Measurements from ENCODE around the gene MAP4K3. TPM values are rescaled to one million over a fixed set of nuclear protein-coding genes. Genes with fewer than 3 reads are reported as not detected.
"Not testable (repeated sequence)": the region's sequence is repeated elsewhere in the genome, so short reads cannot be mapped to it uniquely, and the experiment has no call there.

MAP4K3 gene
- total RNA-seq, 6 experiments from 2014 or later: 28.7 to 34.4 (median 30.7) TPM

- peaks cover 30% of the 10 kb centered on the region for H3K4me1 Mint-ChIP-seq (ENCODE audit: low read depth)
- H3K36me3 Mint-ChIP-seq (ENCODE audit: low read depth): peaks cover 68% of the 10 kb centered on the region
- no peaks in the 10 kb centered on the region for H3K9me3 Mint-ChIP-seq
These were observed 68.2 kb downstream of the MAP4K3 start for GRCh38 chr2:39368846-39369245.

GRCh38 chr2:39368376-39368775 lies 68.7 kb downstream of the MAP4K3 start:
- TF ChIP-seq, protein P1, sequence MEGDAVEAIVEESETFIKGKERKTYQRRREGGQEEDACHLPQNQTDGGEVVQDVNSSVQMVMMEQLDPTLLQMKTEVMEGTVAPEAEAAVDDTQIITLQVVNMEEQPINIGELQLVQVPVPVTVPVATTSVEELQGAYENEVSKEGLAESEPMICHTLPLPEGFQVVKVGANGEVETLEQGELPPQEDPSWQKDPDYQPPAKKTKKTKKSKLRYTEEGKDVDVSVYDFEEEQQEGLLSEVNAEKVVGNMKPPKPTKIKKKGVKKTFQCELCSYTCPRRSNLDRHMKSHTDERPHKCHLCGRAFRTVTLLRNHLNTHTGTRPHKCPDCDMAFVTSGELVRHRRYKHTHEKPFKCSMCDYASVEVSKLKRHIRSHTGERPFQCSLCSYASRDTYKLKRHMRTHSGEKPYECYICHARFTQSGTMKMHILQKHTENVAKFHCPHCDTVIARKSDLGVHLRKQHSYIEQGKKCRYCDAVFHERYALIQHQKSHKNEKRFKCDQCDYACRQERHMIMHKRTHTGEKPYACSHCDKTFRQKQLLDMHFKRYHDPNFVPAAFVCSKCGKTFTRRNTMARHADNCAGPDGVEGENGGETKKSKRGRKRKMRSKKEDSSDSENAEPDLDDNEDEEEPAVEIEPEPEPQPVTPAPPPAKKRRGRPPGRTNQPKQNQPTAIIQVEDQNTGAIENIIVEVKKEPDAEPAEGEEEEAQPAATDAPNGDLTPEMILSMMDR (IDR thresholded peaks at IDR 0.05): no peak
- no peak for DNase-seq
- Mint-ChIP-seq H3K4me3 (no peak overlapping the region), H3K36me3 (ENCODE audit: low read depth) (peaks cover 67% of the 10 kb centered on the region), H3K9me3 (no peaks in the 10 kb centered on the region), H3K27ac (no peak overlapping the region), H3K27me3 (ENCODE audit: insufficient read depth) (no peaks in the 10 kb centered on the region; the same call in 1 of the 2 replicates), H3K4me1 (ENCODE audit: low read depth) (peaks cover 30% of the 10 kb centered on the region)

More at GRCh38 chr2:39368846-39369245, 68.2 kb downstream of the MAP4K3 start:
- TF ChIP-seq, protein P1 (IDR thresholded peaks at IDR 0.05): no peak
- Mint-ChIP-seq H3K27me3 (ENCODE audit: insufficient read depth) (no peaks in the 10 kb centered on the region; the same call in 1 of the 2 replicates), H3K27ac (peak overlapping the region; percentile 0; the same call in 1 of the 2 replicates), H3K4me3 (no peak overlapping the region)
- no peak for DNase-seq

GRCh38 chr2:39362595-39362994 lies 74.5 kb downstream of the MAP4K3 start:
- Mint-ChIP-seq H3K4me3 (no peak overlapping the region), H3K36me3 (ENCODE audit: low read depth) (peaks cover 64% of the 10 kb centered on the region), H3K27ac (no peak overlapping the region), H3K9me3 (peaks cover 38% of the 10 kb centered on the region), H3K27me3 (ENCODE audit: insufficient read depth) (peaks cover 5% of the 10 kb centered on the region; the same call in 1 of the 2 replicates), H3K4me1 (ENCODE audit: low read depth) (no peaks in the 10 kb centered on the region)
- no peak for DNase-seq
- TF ChIP-seq, protein P1 (IDR thresholded peaks at IDR 0.05): no peak

- H3K27me3 Mint-ChIP-seq (ENCODE audit: insufficient read depth): peaks cover 5% of the 10 kb centered on the region; the same call in 1 of the 2 replicates
- H3K4me1 Mint-ChIP-seq (ENCODE audit: low read depth): no peaks in the 10 kb centered on the region
- H3K36me3 Mint-ChIP-seq (ENCODE audit: low read depth): peaks cover 58% of the 10 kb centered on the region
- TF ChIP-seq, protein P1 (IDR thresholded peaks at IDR 0.05): no peak
- H3K9me3 Mint-ChIP-seq: peaks cover 38% of the 10 kb centered on the region
- H3K4me3 Mint-ChIP-seq: no peak overlapping the region
- DNase-seq: no peak
- H3K27ac Mint-ChIP-seq: no peak overlapping the region
These were observed 75.6 kb downstream of the MAP4K3 start for GRCh38 chr2:39361511-39361910.

GRCh38 chr2:39360342-39360741 lies 76.7 kb downstream of the MAP4K3 start:
- Mint-ChIP-seq H3K36me3 (ENCODE audit: low read depth) (peaks cover 53% of the 10 kb centered on the region), H3K9me3 (peaks cover 38% of the 10 kb centered on the region)
- not testable (repeated sequence) for H3K27me3 Mint-ChIP-seq (ENCODE audit: insufficient read depth); DNase-seq; H3K4me1 Mint-ChIP-seq (ENCODE audit: low read depth); H3K4me3 Mint-ChIP-seq; H3K27ac Mint-ChIP-seq

DNA sequence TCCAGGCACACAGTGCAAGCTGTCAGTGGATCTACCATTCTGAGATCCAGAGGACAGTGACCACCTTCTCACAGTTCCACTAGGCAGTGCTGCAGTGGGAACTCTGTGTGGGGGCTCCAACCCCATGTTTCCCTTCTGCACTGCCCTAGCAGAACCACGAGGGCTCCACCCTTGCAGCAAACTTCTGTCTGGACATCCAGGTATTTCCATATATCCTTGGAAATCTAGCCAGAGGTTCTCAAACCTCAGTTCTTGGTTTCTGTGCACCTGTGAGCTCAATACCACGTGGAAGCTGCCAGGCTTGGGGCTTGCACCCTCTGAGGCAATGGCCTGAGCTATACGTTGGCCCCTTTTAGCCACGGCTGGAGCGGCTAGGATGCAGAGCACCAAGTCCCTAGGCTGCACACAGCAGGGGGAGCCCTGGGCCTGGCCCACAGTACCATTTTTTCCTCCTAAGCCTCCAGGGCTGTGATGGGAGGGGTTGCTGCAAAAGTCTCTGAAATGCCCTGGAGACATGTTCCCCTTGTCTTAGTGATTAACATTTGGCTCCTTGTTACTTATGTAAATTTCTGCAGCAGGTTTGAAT lies 77.5 kb downstream of the MAP4K3 start:
- no peak for DNase-seq
- H3K27me3 Mint-ChIP-seq (ENCODE audit: insufficient read depth): peaks cover 5% of the 10 kb centered on the region; the same call in 1 of the 2 replicates
- TF ChIP-seq, protein P1 (IDR thresholded peaks at IDR 0.05): no peak
- no peak overlapping the region for H3K4me3 Mint-ChIP-seq
- H3K9me3 Mint-ChIP-seq: peaks cover 38% of the 10 kb centered on the region
- H3K36me3 Mint-ChIP-seq (ENCODE audit: low read depth): peaks cover 54% of the 10 kb centered on the region
- H3K4me1 Mint-ChIP-seq (ENCODE audit: low read depth): no peaks in the 10 kb centered on the region
- H3K27ac Mint-ChIP-seq: no peak overlapping the region

Measured in HFFc6 (cell line).